ENCODE data around the gene ZNF683. TPM values are rescaled to one million over a fixed set of nuclear protein-coding genes. Genes with fewer than 3 reads are reported as not detected.

Gene ZNF683
- total and polyA plus RNA-seq, 2 experiments from 2014 or later = not detected

DNA sequence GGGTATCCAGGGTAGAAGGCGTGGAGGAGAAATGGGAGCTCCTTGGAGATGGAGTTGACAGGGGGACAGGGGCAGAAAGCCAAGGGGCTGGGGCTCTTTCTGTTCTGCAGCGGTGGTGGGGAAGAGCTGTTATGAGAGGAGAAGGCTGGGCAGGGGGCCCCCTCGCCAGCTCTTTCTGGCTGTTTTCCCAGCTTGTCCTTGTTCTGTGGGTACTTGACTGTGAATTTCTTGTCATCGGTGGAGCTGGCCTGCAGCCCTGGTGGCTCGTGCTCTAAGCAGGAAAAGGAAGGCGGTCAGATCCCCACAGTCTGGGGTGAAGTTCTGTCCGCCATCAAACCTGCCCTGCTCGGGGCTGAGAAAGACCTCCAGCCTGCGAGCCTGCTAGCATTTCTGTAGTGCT is 7.6 kb downstream of the ZNF683 start:
- Histone ChIP-seq H3F3A (replicated peaks; ENCODE audit: low read depth) (peaks cover 16% of the 10 kb centered on the region; the same call in 1 of the 2 replicates), H3K36me3 (ENCODE audit: insufficient read depth) (no peaks in the 10 kb centered on the region), H4K20me1 (replicated peaks; ENCODE audit: insufficient read depth) (no peaks in the 10 kb centered on the region), H3K27ac (ENCODE audit: low read depth) (no peak overlapping the region), H3K79me2 (replicated peaks; ENCODE audit: insufficient read depth) (no peaks in the 10 kb centered on the region), H3K9me2 (ENCODE audit: insufficient read depth) (no peaks in the 10 kb centered on the region), H3K4me2 (no peak overlapping the region), H3K27me3 (ENCODE audit: insufficient read depth) (peaks cover 32% of the 10 kb centered on the region), H3K4me3 (no peak overlapping the region), H2AFZ (no peak overlapping the region), H3K4me1 (ENCODE audit: insufficient read depth) (peaks cover 7% of the 10 kb centered on the region)
- ATAC-seq (no peak), DNase-seq (ENCODE audit: low spot score) (no peak)
- Mint-ChIP-seq H3K4me3 (no peak overlapping the region), H3K27ac (no peak overlapping the region), H3K36me3 (ENCODE audit: low read depth) (no peaks in the 10 kb centered on the region), H3K9me3 (no peaks in the 10 kb centered on the region), H3K4me1 (peaks cover 20% of the 10 kb centered on the region), H3K27me3 (ENCODE audit: insufficient read depth, low read depth, poor library complexity) (peaks cover 31% of the 10 kb centered on the region)
- TF ChIP-seq, protein P1, sequence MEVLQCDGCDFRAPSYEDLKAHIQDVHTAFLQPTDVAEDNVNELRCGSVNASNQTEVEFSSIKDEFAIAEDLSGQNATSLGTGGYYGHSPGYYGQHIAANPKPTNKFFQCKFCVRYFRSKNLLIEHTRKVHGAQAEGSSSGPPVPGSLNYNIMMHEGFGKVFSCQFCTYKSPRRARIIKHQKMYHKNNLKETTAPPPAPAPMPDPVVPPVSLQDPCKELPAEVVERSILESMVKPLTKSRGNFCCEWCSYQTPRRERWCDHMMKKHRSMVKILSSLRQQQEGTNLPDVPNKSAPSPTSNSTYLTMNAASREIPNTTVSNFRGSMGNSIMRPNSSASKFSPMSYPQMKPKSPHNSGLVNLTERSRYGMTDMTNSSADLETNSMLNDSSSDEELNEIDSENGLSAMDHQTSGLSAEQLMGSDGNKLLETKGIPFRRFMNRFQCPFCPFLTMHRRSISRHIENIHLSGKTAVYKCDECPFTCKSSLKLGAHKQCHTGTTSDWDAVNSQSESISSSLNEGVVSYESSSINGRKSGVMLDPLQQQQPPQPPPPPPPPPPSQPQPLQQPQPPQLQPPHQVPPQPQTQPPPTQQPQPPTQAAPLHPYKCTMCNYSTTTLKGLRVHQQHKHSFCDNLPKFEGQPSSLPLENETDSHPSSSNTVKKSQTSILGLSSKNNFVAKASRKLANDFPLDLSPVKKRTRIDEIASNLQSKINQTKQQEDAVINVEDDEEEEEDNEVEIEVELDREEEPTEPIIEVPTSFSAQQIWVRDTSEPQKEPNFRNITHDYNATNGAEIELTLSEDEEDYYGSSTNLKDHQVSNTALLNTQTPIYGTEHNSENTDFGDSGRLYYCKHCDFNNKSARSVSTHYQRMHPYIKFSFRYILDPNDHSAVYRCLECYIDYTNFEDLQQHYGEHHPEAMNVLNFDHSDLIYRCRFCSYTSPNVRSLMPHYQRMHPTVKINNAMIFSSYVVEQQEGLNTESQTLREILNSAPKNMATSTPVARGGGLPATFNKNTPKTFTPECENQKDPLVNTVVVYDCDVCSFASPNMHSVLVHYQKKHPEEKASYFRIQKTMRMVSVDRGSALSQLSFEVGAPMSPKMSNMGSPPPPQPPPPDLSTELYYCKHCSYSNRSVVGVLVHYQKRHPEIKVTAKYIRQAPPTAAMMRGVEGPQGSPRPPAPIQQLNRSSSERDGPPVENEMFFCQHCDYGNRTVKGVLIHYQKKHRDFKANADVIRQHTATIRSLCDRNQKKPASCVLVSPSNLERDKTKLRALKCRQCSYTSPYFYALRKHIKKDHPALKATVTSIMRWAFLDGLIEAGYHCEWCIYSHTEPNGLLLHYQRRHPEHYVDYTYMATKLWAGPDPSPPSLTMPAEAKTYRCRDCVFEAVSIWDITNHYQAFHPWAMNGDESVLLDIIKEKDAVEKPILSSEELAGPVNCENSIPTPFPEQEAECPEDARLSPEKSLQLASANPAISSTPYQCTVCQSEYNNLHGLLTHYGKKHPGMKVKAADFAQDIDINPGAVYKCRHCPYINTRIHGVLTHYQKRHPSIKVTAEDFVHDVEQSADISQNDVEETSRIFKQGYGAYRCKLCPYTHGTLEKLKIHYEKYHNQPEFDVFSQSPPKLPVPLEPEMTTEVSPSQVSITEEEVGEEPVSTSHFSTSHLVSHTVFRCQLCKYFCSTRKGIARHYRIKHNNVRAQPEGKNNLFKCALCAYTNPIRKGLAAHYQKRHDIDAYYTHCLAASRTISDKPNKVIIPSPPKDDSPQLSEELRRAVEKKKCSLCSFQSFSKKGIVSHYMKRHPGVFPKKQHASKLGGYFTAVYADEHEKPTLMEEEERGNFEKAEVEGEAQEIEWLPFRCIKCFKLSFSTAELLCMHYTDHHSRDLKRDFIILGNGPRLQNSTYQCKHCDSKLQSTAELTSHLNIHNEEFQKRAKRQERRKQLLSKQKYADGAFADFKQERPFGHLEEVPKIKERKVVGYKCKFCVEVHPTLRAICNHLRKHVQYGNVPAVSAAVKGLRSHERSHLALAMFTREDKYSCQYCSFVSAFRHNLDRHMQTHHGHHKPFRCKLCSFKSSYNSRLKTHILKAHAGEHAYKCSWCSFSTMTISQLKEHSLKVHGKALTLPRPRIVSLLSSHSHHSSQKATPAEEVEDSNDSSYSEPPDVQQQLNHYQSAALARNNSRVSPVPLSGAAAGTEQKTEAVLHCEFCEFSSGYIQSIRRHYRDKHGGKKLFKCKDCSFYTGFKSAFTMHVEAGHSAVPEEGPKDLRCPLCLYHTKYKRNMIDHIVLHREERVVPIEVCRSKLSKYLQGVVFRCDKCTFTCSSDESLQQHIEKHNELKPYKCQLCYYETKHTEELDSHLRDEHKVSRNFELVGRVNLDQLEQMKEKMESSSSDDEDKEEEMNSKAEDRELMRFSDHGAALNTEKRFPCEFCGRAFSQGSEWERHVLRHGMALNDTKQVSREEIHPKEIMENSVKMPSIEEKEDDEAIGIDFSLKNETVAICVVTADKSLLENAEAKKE (CRISPR knock-in tag; IDR thresholded peaks at IDR 0.05) = no peak
- TF ChIP-seq, protein P2, sequence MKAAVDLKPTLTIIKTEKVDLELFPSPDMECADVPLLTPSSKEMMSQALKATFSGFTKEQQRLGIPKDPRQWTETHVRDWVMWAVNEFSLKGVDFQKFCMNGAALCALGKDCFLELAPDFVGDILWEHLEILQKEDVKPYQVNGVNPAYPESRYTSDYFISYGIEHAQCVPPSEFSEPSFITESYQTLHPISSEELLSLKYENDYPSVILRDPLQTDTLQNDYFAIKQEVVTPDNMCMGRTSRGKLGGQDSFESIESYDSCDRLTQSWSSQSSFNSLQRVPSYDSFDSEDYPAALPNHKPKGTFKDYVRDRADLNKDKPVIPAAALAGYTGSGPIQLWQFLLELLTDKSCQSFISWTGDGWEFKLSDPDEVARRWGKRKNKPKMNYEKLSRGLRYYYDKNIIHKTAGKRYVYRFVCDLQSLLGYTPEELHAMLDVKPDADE (IDR thresholded peaks at IDR 0.05) = no peak
- TF ChIP-seq ZNF331 (CRISPR knock-in tag; IDR thresholded peaks at IDR 0.05; ENCODE audit: low read depth) = no peak
- no peak for TF ChIP-seq ZNF114 (CRISPR knock-in tag; IDR thresholded peaks at IDR 0.05)
- no peak for TF ChIP-seq EZH2 (IDR thresholded peaks at IDR 0.05; ENCODE audit: low read depth, unreplicated experiment)
- no peak for TF ChIP-seq JUNB (IDR thresholded peaks at IDR 0.05; ENCODE audit: unreplicated experiment)
- TF ChIP-seq, protein P3, sequence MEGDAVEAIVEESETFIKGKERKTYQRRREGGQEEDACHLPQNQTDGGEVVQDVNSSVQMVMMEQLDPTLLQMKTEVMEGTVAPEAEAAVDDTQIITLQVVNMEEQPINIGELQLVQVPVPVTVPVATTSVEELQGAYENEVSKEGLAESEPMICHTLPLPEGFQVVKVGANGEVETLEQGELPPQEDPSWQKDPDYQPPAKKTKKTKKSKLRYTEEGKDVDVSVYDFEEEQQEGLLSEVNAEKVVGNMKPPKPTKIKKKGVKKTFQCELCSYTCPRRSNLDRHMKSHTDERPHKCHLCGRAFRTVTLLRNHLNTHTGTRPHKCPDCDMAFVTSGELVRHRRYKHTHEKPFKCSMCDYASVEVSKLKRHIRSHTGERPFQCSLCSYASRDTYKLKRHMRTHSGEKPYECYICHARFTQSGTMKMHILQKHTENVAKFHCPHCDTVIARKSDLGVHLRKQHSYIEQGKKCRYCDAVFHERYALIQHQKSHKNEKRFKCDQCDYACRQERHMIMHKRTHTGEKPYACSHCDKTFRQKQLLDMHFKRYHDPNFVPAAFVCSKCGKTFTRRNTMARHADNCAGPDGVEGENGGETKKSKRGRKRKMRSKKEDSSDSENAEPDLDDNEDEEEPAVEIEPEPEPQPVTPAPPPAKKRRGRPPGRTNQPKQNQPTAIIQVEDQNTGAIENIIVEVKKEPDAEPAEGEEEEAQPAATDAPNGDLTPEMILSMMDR (conservative IDR thresholded peaks at IDR 0.05; ENCODE audit: low read depth in 2 of 2) = no peak
- TF ChIP-seq CREB1 (CRISPR knock-in tag; IDR thresholded peaks at IDR 0.05; ENCODE audit: low read depth) = no peak
- TF ChIP-seq EZH2phosphoT487 (IDR thresholded peaks at IDR 0.05; ENCODE audit: unreplicated experiment) = no peak
- TF ChIP-seq NANOG (IDR thresholded peaks at IDR 0.05; ENCODE audit: borderline replicate concordance) = no peak
- TF ChIP-seq POLR2AphosphoS5 (IDR thresholded peaks at IDR 0.05; ENCODE audit: low read depth) = no peak
- TF ChIP-seq, protein P4, sequence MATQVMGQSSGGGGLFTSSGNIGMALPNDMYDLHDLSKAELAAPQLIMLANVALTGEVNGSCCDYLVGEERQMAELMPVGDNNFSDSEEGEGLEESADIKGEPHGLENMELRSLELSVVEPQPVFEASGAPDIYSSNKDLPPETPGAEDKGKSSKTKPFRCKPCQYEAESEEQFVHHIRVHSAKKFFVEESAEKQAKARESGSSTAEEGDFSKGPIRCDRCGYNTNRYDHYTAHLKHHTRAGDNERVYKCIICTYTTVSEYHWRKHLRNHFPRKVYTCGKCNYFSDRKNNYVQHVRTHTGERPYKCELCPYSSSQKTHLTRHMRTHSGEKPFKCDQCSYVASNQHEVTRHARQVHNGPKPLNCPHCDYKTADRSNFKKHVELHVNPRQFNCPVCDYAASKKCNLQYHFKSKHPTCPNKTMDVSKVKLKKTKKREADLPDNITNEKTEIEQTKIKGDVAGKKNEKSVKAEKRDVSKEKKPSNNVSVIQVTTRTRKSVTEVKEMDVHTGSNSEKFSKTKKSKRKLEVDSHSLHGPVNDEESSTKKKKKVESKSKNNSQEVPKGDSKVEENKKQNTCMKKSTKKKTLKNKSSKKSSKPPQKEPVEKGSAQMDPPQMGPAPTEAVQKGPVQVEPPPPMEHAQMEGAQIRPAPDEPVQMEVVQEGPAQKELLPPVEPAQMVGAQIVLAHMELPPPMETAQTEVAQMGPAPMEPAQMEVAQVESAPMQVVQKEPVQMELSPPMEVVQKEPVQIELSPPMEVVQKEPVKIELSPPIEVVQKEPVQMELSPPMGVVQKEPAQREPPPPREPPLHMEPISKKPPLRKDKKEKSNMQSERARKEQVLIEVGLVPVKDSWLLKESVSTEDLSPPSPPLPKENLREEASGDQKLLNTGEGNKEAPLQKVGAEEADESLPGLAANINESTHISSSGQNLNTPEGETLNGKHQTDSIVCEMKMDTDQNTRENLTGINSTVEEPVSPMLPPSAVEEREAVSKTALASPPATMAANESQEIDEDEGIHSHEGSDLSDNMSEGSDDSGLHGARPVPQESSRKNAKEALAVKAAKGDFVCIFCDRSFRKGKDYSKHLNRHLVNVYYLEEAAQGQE (IDR thresholded peaks at IDR 0.05; ENCODE audit: unreplicated experiment) = no peak
- TF ChIP-seq STAT1 (IDR thresholded peaks at IDR 0.05; ENCODE audit: unreplicated experiment) = no peak
